Measurements from ENCODE around the gene TIMM50.

DNA sequence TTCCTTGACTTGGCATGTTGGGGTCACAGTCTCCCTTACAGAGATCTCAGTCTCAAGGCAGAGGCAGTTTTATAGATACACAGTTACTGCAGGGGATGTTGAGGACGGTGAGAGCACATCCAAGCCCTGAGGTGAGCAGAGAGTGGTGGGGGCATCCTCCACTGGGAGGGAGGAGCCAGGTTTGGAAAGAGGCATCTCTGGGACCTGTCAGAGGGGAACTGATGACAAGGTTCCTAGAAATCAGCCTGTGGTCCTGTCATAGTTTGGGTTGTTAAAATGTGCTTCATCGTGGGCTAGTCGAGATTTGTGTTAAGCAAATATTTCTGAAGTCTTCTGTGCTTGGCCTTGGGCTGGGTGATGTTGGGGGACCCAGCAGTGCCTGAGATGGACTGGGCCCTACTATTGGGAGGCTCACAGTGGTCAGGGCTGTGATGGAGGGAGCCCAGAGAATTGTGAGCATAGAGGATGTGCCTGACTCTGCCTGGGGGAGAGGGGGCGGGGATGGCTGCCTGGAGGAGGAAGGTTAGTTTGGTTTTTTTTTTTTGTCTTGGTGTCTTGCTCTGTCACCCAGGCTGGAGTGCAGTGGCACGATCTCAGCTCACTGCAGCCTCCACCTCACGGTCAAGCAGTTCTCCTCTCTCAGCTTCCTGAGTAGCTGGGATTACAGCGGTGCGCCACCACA lies 31.4 kb upstream of the TIMM50 start:
- TF ChIP-seq, protein P1, sequence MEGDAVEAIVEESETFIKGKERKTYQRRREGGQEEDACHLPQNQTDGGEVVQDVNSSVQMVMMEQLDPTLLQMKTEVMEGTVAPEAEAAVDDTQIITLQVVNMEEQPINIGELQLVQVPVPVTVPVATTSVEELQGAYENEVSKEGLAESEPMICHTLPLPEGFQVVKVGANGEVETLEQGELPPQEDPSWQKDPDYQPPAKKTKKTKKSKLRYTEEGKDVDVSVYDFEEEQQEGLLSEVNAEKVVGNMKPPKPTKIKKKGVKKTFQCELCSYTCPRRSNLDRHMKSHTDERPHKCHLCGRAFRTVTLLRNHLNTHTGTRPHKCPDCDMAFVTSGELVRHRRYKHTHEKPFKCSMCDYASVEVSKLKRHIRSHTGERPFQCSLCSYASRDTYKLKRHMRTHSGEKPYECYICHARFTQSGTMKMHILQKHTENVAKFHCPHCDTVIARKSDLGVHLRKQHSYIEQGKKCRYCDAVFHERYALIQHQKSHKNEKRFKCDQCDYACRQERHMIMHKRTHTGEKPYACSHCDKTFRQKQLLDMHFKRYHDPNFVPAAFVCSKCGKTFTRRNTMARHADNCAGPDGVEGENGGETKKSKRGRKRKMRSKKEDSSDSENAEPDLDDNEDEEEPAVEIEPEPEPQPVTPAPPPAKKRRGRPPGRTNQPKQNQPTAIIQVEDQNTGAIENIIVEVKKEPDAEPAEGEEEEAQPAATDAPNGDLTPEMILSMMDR (IDR thresholded peaks at IDR 0.05): no peak
- TF ChIP-seq EZH2 (IDR thresholded peaks at IDR 0.05) (no peak), EZH2phosphoT487 (IDR thresholded peaks at IDR 0.05) (no peak)

Data from neural progenitor cell (in vitro differentiated cells).